ENCODE measurements around the gene LAMTOR5.
"Not testable (repeated sequence)": the region's sequence is repeated elsewhere in the genome, so short reads cannot be mapped to it uniquely, and the experiment has no call there.

The LAMTOR5 gene

DNA sequence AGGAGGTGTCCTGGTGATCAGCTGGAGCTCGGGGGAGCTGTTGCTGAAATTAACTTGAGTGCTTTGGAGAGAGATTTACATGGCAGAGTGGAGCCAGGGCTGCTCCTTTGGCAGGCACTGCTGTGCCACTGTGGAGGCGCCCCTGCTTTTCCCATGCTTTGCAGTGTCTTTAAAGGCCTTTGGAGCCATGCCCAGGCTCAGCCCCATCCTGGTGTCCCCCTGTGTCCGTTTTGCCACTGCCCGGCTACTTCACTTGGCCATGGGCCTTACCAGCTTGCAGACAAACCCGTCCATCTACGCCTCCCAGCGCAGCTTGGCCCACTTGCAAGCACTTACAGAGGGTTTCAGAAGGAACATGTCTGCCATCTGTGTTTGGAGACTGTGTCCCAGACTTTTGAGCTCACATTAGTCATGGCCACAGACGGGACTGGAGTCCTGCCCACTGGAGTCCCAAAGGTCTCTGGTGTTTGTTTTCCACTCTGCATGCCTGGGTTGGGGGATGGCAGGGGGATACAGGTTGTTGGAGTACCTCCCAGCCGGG is 18.2 kb upstream of the LAMTOR5 start:
- DNase-seq, result no peak

- DNase-seq, result no peak
Observed at GRCh38 chr1:110424699-110425611, 17.5 kb upstream of the LAMTOR5 start.

GRCh38 chr1:110420874-110421793 is 13.6 kb upstream of the LAMTOR5 start:
- DNase-seq, result no peak

- no peak for DNase-seq
Observed at GRCh38 chr1:110420023-110420662, 12.6 kb upstream of the LAMTOR5 start.

DNA sequence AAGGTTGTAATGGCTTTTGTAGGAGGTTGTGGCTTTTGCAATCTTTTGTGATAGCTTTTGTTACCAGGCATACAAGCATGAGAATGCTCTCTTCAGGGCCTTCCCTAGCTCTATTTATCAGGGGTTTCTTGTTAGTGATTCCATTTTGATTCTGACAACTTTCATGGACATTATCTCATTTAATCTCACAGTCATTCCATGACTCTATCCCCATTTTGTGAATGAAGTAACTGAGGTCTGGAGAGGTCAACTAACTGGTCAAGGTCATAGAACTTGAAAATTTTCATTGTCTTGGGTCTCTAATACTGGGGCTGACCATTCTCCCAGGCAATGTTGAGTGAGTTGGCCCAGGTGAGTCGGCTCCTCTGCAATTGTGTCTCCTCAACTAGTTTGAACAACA is 11.2 kb upstream of the LAMTOR5 start:
- DNase-seq, result no peak

DNA sequence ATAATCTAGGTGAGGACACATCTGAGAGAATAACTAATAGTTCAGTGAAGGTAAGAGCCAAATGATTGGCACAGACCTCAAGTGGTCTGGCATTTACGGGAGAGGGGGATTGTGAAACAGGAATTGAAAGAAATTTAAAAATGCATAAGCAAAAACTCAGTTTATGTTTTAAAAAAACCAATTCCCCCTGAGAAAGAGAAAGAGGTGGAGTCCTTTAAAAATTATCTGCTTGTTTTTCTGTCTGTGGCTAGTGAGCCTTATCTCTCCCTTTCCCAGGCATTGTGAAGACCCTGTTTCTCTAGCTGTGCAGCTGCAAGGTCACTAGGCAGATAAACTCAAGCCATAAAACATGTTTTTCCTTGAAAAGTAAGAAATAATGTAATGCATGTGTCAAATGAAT is 5.6 kb upstream of the LAMTOR5 start:
- not testable (repeated sequence) for DNase-seq

- DNase-seq, result peak; percentile 5
Observed at GRCh38 chr1:110412576-110412975, 5.1 kb upstream of the LAMTOR5 start.

DNA sequence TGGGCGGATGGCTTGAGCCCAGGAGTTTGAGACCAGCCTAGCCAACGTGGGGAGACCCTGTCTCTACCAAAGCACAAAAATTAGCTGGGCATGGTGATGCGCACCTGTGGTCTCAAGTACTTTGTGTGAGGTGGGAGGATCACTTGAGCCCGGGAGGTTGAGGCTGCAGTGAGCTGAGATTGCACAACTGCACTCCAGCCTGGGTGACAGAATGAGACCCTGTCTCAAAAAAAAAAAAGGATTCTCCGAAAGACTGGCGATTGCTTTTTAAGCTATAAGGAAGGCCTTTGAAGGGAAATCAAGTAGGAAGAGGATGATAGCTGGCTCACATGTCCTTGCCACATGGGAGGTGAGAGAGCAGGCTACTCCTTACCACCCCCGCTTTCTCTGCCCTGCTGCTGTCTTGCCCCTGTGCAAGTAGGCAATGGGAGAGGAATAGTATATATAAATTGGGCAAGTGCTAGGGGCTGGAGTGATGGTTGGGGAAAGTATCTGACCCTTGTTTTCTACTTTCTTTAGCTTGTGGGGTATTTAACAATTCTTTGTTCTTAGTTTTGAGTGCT is 3.8 kb upstream of the LAMTOR5 start:
- DNase-seq, result no peak

DNA sequence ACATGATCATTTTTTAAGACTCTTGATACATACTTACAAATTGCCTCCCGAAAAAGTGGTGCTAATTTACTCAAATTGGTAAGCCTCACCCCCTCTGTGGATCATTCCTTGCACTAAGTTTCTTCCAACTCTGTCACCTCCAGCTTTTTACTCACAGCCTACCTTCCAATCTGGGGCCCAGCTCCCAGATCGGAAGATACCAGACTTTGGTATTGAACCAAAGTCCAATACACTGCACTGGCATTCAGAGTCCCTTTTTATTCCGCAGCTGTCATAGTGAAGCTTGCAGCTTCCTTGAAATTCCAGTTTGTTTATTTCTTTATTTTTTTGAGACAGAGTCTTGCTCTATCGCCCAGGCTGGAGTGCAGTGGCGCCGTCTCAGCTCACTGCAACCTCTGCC is 1.8 kb upstream of the LAMTOR5 start:
- DNase-seq, result no peak

- no peak for DNase-seq
Observed at GRCh38 chr1:110408488-110408887, 994 bp upstream of the LAMTOR5 start.

DNA sequence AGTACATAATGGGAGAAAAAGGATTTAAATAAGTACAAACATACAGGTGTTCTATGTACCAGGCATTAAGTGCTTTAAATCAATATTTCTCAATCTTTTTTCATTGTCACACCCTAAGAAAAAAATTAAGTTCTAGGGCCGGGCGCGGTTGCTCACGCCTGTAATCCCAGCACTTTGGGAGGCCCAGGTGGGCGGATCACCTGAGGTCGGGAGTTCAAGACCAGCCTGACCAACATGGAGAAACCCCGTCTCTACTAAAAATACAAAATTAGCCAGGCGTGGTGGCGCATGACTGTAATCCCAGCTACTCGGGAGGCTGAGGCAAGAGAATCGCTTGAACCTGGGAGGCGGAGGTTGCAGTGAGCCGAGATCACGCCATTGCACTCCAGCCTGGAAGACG is 1.1 kb downstream of the LAMTOR5 start:
- not testable (repeated sequence) for DNase-seq

GRCh38 chr1:110404401-110404800 is 3.1 kb downstream of the LAMTOR5 start:
- DNase-seq, result no peak

DNA sequence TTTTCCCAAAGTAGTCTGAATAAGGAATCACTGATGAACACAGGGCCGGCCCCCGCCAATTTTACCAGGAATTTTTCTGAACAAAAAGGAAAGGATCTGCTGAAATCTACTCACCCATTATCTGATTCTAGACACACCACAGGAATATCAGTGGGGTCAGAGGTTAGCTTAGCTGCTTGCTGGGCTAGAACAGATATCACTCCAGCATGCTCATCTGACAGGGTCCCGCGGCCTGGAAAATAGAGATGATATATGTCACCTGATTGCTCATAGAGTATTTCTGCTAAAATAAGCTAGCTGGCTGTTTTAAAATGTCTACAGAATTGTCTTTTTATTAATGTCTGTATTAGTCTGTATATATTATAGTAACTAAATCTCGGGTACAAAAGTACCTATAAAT is 3.7 kb downstream of the LAMTOR5 start:
- no peak for DNase-seq

- DNase-seq, result not testable (repeated sequence)
Observed at GRCh38 chr1:110396259-110396958, 11.1 kb downstream of the LAMTOR5 start.

GRCh38 chr1:110394493-110394820 is 13.0 kb downstream of the LAMTOR5 start:
- DNase-seq, result no peak

DNA sequence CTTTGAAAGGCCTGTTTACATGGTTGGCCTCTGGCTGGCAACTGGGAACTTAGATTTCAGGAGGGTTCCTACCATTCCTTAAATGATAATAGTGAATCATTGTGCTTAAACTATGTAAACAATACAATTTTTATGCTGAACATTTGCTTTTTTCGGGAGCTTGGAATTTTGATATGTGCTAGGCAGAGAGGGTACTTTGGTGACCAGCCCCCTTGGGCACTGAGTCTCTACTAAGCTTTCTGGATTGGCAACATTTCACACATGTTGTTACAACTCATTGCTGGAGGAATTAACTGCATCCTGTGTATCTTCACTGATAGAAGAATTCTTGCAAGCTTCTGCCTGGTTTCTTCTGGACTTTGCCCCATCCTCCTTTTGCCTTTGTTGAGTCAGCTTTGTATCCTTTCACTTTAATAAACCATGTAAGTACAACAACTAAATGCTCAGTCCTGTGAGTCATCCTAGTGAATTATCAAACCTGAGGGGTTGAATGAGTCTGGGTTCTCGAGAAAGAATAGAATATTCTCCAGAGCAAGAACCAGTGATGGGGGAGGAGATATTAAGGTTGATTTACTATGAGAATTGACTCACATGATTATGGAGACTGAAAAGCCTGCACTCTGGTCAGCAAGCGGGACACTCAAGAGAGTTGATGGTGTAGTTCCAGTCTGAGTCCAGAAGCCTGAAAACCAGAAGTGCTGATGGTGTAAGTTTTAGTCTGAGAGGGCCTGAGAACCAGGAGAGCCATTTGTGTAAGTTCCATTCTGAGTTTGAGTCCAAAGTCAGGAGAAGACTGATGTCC is 13.6 kb downstream of the LAMTOR5 start:
- DNase-seq, result no peak

DNA sequence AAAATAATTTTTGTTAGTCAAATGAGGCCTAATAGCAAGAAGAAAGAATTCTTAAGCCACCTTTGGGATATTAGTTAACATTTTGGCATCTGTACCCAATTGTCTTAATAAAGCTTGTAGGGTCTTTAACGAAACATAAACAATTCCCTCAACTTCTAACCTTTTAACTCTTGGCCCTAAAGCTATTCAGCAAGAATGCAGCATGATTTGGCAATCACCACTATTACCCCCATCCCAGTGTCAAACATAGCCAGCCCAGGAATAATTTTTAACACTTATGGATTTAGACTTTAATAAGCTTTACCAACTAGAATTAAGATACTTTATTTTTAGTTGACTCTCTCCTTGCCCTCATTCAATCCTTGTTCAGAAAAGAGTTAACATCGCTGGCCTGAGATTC is 14.2 kb downstream of the LAMTOR5 start:
- DNase-seq, result no peak

DNA sequence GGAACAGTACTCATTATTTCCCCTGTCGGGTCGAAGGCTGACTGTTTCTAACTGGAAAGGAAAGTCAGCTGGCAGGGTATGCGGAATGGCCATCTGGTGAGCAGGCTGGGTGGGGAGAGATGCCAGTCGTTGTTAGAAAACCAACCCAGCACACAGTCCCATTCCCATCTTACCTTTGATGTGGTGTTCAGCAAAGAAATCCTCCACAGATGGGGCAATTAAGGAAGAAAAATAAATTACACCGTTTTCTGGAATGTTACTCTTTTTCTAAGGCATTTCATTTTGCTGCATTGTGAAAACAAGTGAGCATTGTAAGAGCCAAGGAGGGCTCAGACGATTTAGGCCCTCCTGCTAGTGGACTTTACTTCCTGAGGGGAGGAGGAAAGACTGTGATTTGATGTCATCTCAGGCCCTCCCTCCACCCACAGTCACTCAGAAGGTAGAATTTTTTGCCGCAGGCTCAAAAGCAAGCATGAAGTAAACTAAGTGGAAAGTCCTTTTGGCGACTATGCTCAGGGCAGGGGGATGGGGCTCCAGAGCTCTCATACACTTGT is 16.7 kb downstream of the LAMTOR5 start, which contains the start of gene SLC16A4:
TSS of gene SLC16A4 (minus strand) at position 335 of the 554 bp plus-strand sequence. CDS start 1,703 bp downstream, outside the sequence.
- no peak for DNase-seq

- DNase-seq, result no peak
Observed at GRCh38 chr1:110390096-110390495, 17.4 kb downstream of the LAMTOR5 start.

- no peak for DNase-seq
Observed at GRCh38 chr1:110387048-110387754, 20.3 kb downstream of the LAMTOR5 start.
